ENCODE measurements around the gene ZNF280C.

ZNF280C gene, protein sequence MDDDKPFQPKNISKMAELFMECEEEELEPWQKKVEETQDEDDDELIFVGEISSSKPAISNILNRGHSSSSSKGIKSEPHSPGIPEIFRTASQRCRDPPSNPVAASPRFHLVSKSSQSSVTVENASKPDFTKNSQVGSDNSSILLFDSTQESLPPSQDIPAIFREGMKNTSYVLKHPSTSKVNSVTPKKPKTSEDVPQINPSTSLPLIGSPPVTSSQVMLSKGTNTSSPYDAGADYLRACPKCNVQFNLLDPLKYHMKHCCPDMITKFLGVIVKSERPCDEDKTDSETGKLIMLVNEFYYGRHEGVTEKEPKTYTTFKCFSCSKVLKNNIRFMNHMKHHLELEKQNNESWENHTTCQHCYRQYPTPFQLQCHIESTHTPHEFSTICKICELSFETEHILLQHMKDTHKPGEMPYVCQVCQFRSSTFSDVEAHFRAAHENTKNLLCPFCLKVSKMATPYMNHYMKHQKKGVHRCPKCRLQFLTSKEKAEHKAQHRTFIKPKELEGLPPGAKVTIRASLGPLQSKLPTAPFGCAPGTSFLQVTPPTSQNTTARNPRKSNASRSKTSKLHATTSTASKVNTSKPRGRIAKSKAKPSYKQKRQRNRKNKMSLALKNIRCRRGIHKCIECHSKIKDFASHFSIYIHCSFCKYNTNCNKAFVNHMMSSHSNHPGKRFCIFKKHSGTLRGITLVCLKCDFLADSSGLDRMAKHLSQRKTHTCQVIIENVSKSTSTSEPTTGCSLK

DNA sequence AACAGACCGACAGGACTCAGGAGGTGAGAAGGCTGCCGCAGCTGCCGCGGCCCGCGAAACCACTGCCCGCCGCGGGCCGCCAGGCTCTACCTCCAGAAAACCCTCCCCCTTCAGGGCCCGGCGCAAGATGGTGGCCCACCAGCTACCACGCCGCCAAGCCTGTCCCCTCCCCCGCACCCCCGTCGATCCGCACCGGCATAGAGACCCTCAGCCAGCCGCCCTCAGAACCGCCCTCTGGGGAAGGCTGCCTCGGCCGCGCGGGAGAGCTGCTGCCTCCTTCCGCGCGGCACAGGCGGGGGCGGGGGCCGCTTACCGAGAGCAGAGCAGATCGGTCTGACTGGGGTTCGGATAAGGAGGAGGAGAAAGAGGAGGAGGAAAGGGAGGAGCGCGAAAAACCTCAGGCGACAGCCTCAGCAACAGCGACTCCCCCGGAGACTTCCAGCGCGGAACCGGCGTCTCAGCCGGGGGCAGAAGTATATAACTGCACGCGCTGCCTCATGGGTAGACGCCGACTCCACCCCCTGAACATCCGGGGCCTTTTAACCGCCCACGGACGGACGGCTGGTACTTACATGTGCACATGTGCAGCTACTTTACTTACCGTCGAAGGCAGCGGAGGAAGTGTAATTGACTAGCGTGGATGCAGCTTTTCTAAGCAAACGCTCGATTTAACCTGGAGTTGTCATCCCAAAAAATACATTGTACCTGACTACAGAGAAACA is at the start of gene ZNF280C:
TSS of gene ZNF280C (minus strand) at position 451 of the 722 bp plus-strand sequence. CDS start 8,450 bp downstream, outside the sequence.
- no peaks in the 10 kb centered on the region for H3K9me3 ChIP-seq (ENCODE audit: control insufficient read depth, insufficient read depth, low read length)
- peak; percentile 71 for DNase-seq (ENCODE audit: low read depth, low spot score)
- no peak within 1 kb of the TSS for H3K27ac ChIP-seq (ENCODE audit: low read length)
- H3K27me3 ChIP-seq (ENCODE audit: control insufficient read depth, insufficient read depth, low read length) = no peaks in the 10 kb centered on the region
- no peaks in the 10 kb centered on the region for H3K4me1 ChIP-seq (ENCODE audit: control insufficient read depth, insufficient read depth, low read length)
- H3K36me3 ChIP-seq (ENCODE audit: control insufficient read depth, insufficient read depth, low read length) = no peaks in the 10 kb centered on the region
- WGBS (ENCODE audit: insufficient coverage, insufficient read length) = no CpG with 5 or more reads among the region's 59 CpGs
- peak within 1 kb of the TSS; percentile 55; the same call in 1 of the 2 replicates for H3K4me3 ChIP-seq (ENCODE audit: low read length)

DNA sequence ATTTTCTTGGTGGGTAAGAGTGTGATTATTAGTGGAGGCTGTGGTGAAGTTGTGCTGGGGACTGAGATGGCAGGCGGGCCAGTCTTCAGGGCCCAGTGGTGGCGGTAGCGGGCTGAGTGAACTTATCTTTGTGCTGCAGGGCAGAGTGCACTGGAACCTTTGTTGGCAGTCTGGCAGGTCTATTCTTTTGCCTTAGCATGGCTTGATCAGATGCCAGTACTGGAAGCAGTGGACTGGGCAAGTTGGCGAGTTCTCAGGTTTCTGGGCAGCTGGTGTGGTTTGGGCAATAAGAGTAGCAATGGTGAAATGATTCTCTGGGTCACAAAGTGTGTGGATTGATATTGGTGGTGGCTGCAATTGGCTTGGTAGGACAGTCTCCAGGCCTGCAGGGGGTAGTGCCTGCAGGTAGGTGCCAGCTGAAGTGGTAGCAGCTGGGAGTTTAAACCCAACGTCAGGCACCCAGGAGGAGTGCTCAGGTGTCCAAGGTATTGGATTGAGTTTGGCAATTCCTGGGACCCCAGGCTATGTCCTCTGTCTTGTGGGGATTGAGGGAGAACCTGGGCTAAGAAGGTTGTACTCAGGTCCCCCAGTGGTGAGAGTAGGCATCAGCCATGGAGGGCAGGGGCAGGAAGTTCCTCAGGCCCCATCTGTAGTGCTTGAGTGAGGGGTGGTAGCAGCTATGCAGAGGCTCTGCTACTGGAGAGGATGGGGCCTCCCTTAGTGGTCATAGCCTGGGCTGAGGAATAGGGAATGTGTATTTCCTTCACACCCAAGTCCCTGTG is 36.1 kb upstream of the ZNF280C start:
- WGBS (ENCODE audit: insufficient coverage, insufficient read length) = no CpG with 5 or more reads among the region's 5 CpGs
- no peaks in the 10 kb centered on the region for H3K27me3 ChIP-seq (ENCODE audit: control insufficient read depth, insufficient read depth, low read length)
- no peak overlapping the region for H3K27ac ChIP-seq (ENCODE audit: low read length)
- no peaks in the 10 kb centered on the region for H3K36me3 ChIP-seq (ENCODE audit: control insufficient read depth, insufficient read depth, low read length)
- H3K9me3 ChIP-seq (ENCODE audit: control insufficient read depth, insufficient read depth, low read length) = no peaks in the 10 kb centered on the region
- no peak for DNase-seq (ENCODE audit: low read depth, low spot score)
- H3K4me1 ChIP-seq (ENCODE audit: control insufficient read depth, insufficient read depth, low read length) = no peaks in the 10 kb centered on the region
- H3K4me3 ChIP-seq (ENCODE audit: low read length) = no peak overlapping the region

DNA sequence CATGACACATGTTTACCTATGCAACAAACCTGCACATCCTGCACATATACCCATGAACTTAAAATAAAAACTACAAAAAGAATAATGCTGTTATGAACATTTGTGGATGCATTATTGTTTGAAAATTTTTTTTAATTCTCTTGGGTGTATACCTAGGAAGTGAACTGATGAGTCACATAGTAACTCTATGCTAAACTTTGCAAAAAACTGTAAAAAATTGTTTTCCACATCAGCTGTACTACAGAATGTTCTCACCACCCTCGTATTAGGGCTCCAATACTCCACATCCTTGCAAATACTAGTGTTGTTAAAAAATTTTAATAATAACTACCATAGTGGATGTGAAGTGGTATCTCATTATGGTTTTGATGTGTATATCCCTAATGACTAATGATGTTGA is 33.3 kb upstream of the ZNF280C start:
- Histone ChIP-seq H3K27me3 (ENCODE audit: control insufficient read depth, insufficient read depth, low read length) (no peaks in the 10 kb centered on the region), H3K36me3 (ENCODE audit: control insufficient read depth, insufficient read depth, low read length) (no peaks in the 10 kb centered on the region)
- WGBS (ENCODE audit: insufficient coverage, insufficient read length) = no CpG with 5 or more reads among the region's 1 CpG

DNA sequence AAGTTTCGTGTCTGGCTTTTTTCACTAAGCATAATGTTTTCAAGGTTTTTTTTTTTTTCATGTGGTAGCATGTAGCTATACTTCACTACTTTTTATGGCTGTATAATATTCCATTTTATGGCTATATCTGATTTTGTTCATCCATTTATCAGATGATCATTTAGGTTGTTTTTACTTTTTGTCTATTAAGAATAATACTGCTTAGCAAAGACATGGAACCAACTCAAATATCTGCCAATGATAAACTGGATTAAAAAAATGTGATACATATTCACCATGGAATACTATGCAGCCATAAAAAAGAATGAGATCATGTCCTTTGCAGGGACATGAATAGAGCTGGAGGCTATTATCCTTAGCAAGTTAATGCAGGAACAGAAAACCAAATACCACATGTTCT is 32.7 kb upstream of the ZNF280C start:
- H3K4me3 ChIP-seq (ENCODE audit: low read length) = no peak overlapping the region
- no peaks in the 10 kb centered on the region for H3K9me3 ChIP-seq (ENCODE audit: control insufficient read depth, insufficient read depth, low read length)
- no peaks in the 10 kb centered on the region for H3K4me1 ChIP-seq (ENCODE audit: control insufficient read depth, insufficient read depth, low read length)
- whole genome bisulfite sequencing (ENCODE audit: insufficient coverage, insufficient read length) = no CpG with 5 or more reads among the region's 1 CpG
- H3K36me3 ChIP-seq (ENCODE audit: control insufficient read depth, insufficient read depth, low read length) = no peaks in the 10 kb centered on the region
- DNase-seq (ENCODE audit: low read depth, low spot score) = no peak
- H3K27ac ChIP-seq (ENCODE audit: low read length) = no peak overlapping the region
- no peaks in the 10 kb centered on the region for H3K27me3 ChIP-seq (ENCODE audit: control insufficient read depth, insufficient read depth, low read length)

More for the DNA sequence above, 33.3 kb upstream of the ZNF280C start:
- no peaks in the 10 kb centered on the region for H3K4me1 ChIP-seq (ENCODE audit: control insufficient read depth, insufficient read depth, low read length)
- H3K4me3 ChIP-seq (ENCODE audit: low read length) = no peak overlapping the region
- no peak overlapping the region for H3K27ac ChIP-seq (ENCODE audit: low read length)
- no peaks in the 10 kb centered on the region for H3K9me3 ChIP-seq (ENCODE audit: control insufficient read depth, insufficient read depth, low read length)
- DNase-seq (ENCODE audit: low read depth, low spot score) = no peak

DNA sequence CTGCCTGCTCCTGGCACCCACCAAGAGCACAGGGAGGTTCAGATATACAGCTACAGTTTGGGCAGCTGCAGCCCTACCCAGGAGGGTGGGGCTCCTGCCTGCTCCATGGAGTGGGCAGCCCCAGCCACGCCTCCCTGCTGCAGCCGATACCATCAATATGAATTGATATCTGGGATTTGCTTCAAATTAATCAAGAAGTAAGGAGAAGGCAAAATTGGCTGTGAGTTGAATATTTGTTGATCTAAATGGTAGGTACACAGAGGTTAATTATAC is 31.2 kb upstream of the ZNF280C start:
- Histone ChIP-seq H3K27me3 (ENCODE audit: control insufficient read depth, insufficient read depth, low read length) (no peaks in the 10 kb centered on the region), H3K4me3 (ENCODE audit: low read length) (no peak overlapping the region), H3K36me3 (ENCODE audit: control insufficient read depth, insufficient read depth, low read length) (no peaks in the 10 kb centered on the region), H3K9me3 (ENCODE audit: control insufficient read depth, insufficient read depth, low read length) (no peaks in the 10 kb centered on the region), H3K4me1 (ENCODE audit: control insufficient read depth, insufficient read depth, low read length) (no peaks in the 10 kb centered on the region), H3K27ac (ENCODE audit: low read length) (no peak overlapping the region)
- no peak for DNase-seq (ENCODE audit: low read depth, low spot score)
- no CpG with 5 or more reads among the region's 2 CpGs for WGBS (ENCODE audit: insufficient coverage, insufficient read length)

DNA sequence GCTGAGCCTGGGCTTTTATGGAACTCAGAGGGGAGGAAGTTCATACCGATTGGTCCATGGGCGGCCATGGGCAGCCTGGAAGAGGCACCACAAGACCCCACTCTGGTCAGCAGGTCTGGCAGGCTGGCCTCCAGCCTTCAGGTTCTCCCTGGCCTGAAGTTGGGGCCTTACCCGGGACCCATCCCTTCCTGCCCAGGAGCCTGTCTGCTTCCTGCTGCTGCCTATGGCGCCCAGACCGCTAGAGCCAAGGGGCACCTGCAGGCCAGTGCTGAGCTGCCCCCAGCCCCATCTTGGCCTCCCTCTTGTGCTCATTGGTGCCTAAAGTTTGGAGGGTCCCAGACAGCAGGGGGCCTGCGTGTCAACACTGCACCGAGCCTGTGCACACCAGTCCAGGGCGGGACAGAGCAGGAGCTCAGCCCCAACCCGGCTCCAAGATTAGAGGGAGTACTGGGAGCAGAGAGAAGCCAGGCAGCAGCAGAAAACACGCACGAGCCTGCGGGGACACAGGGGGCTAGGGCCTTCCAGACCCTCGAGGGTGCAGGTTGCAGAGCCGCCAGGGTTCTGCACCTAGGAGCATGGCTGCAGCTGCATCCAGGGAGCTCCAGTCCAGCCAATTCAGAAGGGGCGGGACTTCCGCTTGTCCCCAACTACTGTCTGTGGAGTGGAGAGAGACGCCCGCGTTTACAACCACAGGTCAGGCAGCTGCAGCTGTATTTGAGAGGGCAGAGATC is 30.7 kb upstream of the ZNF280C start:
- WGBS (ENCODE audit: insufficient coverage, insufficient read length) = no CpG with 5 or more reads among the region's 19 CpGs
- no peak for DNase-seq (ENCODE audit: low read depth, low spot score)

DNA sequence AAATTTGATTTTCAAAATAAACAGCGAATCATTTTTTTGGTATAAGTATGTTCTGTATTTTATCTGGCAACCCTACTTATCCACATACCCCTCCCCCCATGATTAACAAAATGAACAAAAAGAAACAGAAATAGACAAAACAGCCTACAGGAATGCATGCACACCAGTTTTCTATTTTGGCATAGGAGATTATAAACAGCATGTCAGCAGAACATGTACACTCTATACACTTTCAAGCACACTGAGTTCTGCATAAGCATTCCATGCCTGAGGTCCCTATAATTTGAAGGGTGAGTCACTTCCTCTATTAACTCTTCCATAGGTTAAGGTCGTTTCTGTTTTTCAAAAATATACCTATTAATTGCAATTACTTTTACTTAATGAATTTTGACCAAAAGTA is 28.0 kb upstream of the ZNF280C start:
- H3K27me3 ChIP-seq (ENCODE audit: control insufficient read depth, insufficient read depth, low read length) = no peaks in the 10 kb centered on the region
- H3K36me3 ChIP-seq (ENCODE audit: control insufficient read depth, insufficient read depth, low read length) = no peaks in the 10 kb centered on the region
- no CpG with 5 or more reads among the region's 2 CpGs for WGBS (ENCODE audit: insufficient coverage, insufficient read length)
- H3K4me3 ChIP-seq (ENCODE audit: low read length) = no peak overlapping the region
- no peak for DNase-seq (ENCODE audit: low read depth, low spot score)
- no peak overlapping the region for H3K27ac ChIP-seq (ENCODE audit: low read length)
- H3K9me3 ChIP-seq (ENCODE audit: control insufficient read depth, insufficient read depth, low read length) = no peaks in the 10 kb centered on the region
- H3K4me1 ChIP-seq (ENCODE audit: control insufficient read depth, insufficient read depth, low read length) = no peaks in the 10 kb centered on the region

More for the DNA sequence above, 30.7 kb upstream of the ZNF280C start:
- H3K4me3 ChIP-seq (ENCODE audit: low read length) = no peak overlapping the region
- H3K27me3 ChIP-seq (ENCODE audit: control insufficient read depth, insufficient read depth, low read length) = no peaks in the 10 kb centered on the region
- no peak overlapping the region for H3K27ac ChIP-seq (ENCODE audit: low read length)
- H3K4me1 ChIP-seq (ENCODE audit: control insufficient read depth, insufficient read depth, low read length) = no peaks in the 10 kb centered on the region
- no peaks in the 10 kb centered on the region for H3K9me3 ChIP-seq (ENCODE audit: control insufficient read depth, insufficient read depth, low read length)
- H3K36me3 ChIP-seq (ENCODE audit: control insufficient read depth, insufficient read depth, low read length) = no peaks in the 10 kb centered on the region

DNA sequence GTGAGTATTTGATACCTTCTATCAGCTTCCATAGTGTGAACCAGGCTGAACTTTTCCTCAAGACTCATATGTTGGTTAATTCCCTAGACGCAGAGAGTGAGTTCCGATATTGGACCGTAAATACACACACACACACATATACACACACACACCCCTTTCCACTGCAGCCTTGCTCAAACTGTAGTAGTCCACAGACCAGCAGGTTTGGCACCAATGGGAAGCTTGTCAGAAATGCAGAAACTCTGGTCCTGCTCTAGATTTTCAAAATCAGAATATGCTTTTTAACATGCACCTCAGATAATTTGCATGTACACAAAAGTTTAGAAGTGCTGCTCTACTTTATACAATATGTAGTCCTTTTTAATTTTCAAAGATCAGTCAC is 27.6 kb upstream of the ZNF280C start:
- Histone ChIP-seq H3K36me3 (ENCODE audit: control insufficient read depth, insufficient read depth, low read length) (no peaks in the 10 kb centered on the region), H3K4me3 (ENCODE audit: low read length) (no peak overlapping the region), H3K9me3 (ENCODE audit: control insufficient read depth, insufficient read depth, low read length) (no peaks in the 10 kb centered on the region), H3K27me3 (ENCODE audit: control insufficient read depth, insufficient read depth, low read length) (no peaks in the 10 kb centered on the region), H3K4me1 (ENCODE audit: control insufficient read depth, insufficient read depth, low read length) (no peaks in the 10 kb centered on the region), H3K27ac (ENCODE audit: low read length) (no peak overlapping the region)
- WGBS (ENCODE audit: insufficient coverage, insufficient read length) = no CpG with 5 or more reads among the region's 3 CpGs
- DNase-seq (ENCODE audit: low read depth, low spot score) = no peak

DNA sequence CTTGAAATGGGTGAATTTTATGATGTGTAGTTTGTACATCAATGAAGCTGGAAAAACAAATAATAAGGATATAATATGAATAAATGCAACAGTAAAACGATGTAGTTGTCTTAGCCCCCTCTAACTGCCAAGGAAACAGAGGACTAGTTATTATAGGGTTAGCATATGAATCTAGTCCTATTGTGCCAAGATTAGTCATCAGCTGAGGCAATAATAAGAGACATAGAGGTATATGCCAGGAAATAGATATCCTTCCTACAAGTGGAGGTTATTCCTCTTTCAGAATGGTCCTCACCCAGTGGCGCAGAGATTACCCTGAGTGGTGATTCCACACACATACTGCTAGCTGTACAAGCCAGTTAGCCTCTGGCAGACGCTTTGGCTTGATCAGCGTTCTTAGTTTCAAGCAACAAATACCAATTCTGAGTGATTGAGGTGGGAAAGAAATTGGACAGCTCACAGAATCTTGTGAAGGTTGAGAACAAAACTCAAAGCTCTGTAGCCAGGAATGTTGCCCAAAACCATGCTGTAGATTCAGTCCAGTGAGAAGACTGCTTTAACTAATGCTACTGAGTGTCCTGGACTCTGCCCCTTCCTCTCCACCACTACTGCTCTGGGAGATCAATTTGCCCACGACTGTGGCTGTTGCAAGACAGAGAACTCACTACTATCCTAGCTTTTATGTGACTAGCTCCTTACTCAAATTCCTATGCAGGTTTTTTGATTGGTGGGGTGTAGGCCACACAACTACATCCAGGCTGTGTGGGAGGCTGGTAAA is 27.0 kb upstream of the ZNF280C start:
- no peaks in the 10 kb centered on the region for H3K36me3 ChIP-seq (ENCODE audit: control insufficient read depth, insufficient read depth, low read length)
- H3K4me1 ChIP-seq (ENCODE audit: control insufficient read depth, insufficient read depth, low read length) = no peaks in the 10 kb centered on the region
- no peaks in the 10 kb centered on the region for H3K9me3 ChIP-seq (ENCODE audit: control insufficient read depth, insufficient read depth, low read length)
- no peak for DNase-seq (ENCODE audit: low read depth, low spot score)
- no peak overlapping the region for H3K27ac ChIP-seq (ENCODE audit: low read length)
- WGBS (ENCODE audit: insufficient coverage, insufficient read length) = no CpG with 5 or more reads among the region's 5 CpGs
- no peak overlapping the region for H3K4me3 ChIP-seq (ENCODE audit: low read length)
- no peaks in the 10 kb centered on the region for H3K27me3 ChIP-seq (ENCODE audit: control insufficient read depth, insufficient read depth, low read length)
